Measurements from ENCODE around the gene KCNMA1. TPM values are rescaled to one million over a fixed set of nuclear protein-coding genes. Genes with fewer than 3 reads are reported as not detected.

Gene KCNMA1
- total RNA-seq, 1 donor, result 77.8 TPM

GRCh38 chr10:76918106-76918505, 719.5 kb downstream of the KCNMA1 start:
- Histone ChIP-seq H3K4me3 (ENCODE audit: insufficient read depth, low read length) (no peak overlapping the region), H3K4me1 (ENCODE audit: insufficient read depth, low read length) (no peaks in the 10 kb centered on the region), H3K4me2 (ENCODE audit: insufficient read depth, low read length) (no peak overlapping the region), H3K36me3 (ENCODE audit: insufficient read depth, low read length) (no peaks in the 10 kb centered on the region), H2AFZ (ENCODE audit: low read length) (no peak overlapping the region), H3K9me3 (ENCODE audit: low read depth, low read length) (no peaks in the 10 kb centered on the region), H3K79me2 (ENCODE audit: insufficient read depth, low read length) (no peaks in the 10 kb centered on the region), H4K20me1 (ENCODE audit: insufficient read depth, low read length) (no peaks in the 10 kb centered on the region), H3K27me3 (ENCODE audit: insufficient read depth, low read length) (no peaks in the 10 kb centered on the region), H3K27ac (ENCODE audit: low read depth, low read length) (no peak overlapping the region)
- no peak for TF ChIP-seq CTCF (IDR thresholded peaks at IDR 0.05; ENCODE audit: extremely low read depth, low read depth, low read length)
- no peak for DNase-seq (ENCODE audit: insufficient read length, low spot score, missing footprints)

GRCh38 chr10:76917071-76917470, 720.5 kb downstream of the KCNMA1 start:
- DNase-seq (ENCODE audit: insufficient read length, low spot score, missing footprints), result no peak
- Histone ChIP-seq H2AFZ (ENCODE audit: low read length) (no peak overlapping the region), H3K27me3 (ENCODE audit: insufficient read depth, low read length) (no peaks in the 10 kb centered on the region), H3K9me3 (ENCODE audit: low read depth, low read length) (no peaks in the 10 kb centered on the region), H3K4me3 (ENCODE audit: insufficient read depth, low read length) (no peak overlapping the region), H3K4me2 (ENCODE audit: insufficient read depth, low read length) (no peak overlapping the region), H3K79me2 (ENCODE audit: insufficient read depth, low read length) (no peaks in the 10 kb centered on the region), H3K27ac (ENCODE audit: low read depth, low read length) (no peak overlapping the region), H4K20me1 (ENCODE audit: insufficient read depth, low read length) (no peaks in the 10 kb centered on the region), H3K36me3 (ENCODE audit: insufficient read depth, low read length) (no peaks in the 10 kb centered on the region), H3K4me1 (ENCODE audit: insufficient read depth, low read length) (no peaks in the 10 kb centered on the region)
- TF ChIP-seq CTCF (IDR thresholded peaks at IDR 0.05; ENCODE audit: extremely low read depth, low read depth, low read length), result no peak

- no peak for DNase-seq (ENCODE audit: insufficient read length, low spot score, missing footprints)
These were observed 721.1 kb downstream of the KCNMA1 start for GRCh38 chr10:76916536-76916935.

GRCh38 chr10:76915316-76915715, 722.3 kb downstream of the KCNMA1 start:
- H3K9me3 ChIP-seq (ENCODE audit: low read depth, low read length), result no peaks in the 10 kb centered on the region
- H3K36me3 ChIP-seq (ENCODE audit: insufficient read depth, low read length), result no peaks in the 10 kb centered on the region
- TF ChIP-seq CTCF (IDR thresholded peaks at IDR 0.05; ENCODE audit: extremely low read depth, low read depth, low read length), result no peak
- no peak overlapping the region for H3K27ac ChIP-seq (ENCODE audit: low read depth, low read length)
- no peaks in the 10 kb centered on the region for H4K20me1 ChIP-seq (ENCODE audit: insufficient read depth, low read length)
- no peak overlapping the region for H2AFZ ChIP-seq (ENCODE audit: low read length)
- H3K4me2 ChIP-seq (ENCODE audit: insufficient read depth, low read length), result no peak overlapping the region
- no peak for DNase-seq (ENCODE audit: insufficient read length, low spot score, missing footprints)
- no peaks in the 10 kb centered on the region for H3K4me1 ChIP-seq (ENCODE audit: insufficient read depth, low read length)
- H3K79me2 ChIP-seq (ENCODE audit: insufficient read depth, low read length), result no peaks in the 10 kb centered on the region
- H3K4me3 ChIP-seq (ENCODE audit: insufficient read depth, low read length), result no peak overlapping the region
- H3K27me3 ChIP-seq (ENCODE audit: insufficient read depth, low read length), result no peaks in the 10 kb centered on the region

More at GRCh38 chr10:76916536-76916935, 721.1 kb downstream of the KCNMA1 start:
- H3K27ac ChIP-seq (ENCODE audit: low read depth, low read length), result no peak overlapping the region
- H3K4me3 ChIP-seq (ENCODE audit: insufficient read depth, low read length), result no peak overlapping the region
- H2AFZ ChIP-seq (ENCODE audit: low read length), result no peak overlapping the region
- no peaks in the 10 kb centered on the region for H3K79me2 ChIP-seq (ENCODE audit: insufficient read depth, low read length)
- H3K4me2 ChIP-seq (ENCODE audit: insufficient read depth, low read length), result no peak overlapping the region
- H3K9me3 ChIP-seq (ENCODE audit: low read depth, low read length), result no peaks in the 10 kb centered on the region
- no peaks in the 10 kb centered on the region for H4K20me1 ChIP-seq (ENCODE audit: insufficient read depth, low read length)
- no peak for TF ChIP-seq CTCF (IDR thresholded peaks at IDR 0.05; ENCODE audit: extremely low read depth, low read depth, low read length)
- no peaks in the 10 kb centered on the region for H3K27me3 ChIP-seq (ENCODE audit: insufficient read depth, low read length)
- H3K36me3 ChIP-seq (ENCODE audit: insufficient read depth, low read length), result no peaks in the 10 kb centered on the region
- no peaks in the 10 kb centered on the region for H3K4me1 ChIP-seq (ENCODE audit: insufficient read depth, low read length)

Measured in osteoblast (primary cell).